ENCODE results near the gene SPI1.
A peak's percentile ranks its signal among the peaks of the same experiment; 100 is the strongest.

The SPI1 gene

DNA sequence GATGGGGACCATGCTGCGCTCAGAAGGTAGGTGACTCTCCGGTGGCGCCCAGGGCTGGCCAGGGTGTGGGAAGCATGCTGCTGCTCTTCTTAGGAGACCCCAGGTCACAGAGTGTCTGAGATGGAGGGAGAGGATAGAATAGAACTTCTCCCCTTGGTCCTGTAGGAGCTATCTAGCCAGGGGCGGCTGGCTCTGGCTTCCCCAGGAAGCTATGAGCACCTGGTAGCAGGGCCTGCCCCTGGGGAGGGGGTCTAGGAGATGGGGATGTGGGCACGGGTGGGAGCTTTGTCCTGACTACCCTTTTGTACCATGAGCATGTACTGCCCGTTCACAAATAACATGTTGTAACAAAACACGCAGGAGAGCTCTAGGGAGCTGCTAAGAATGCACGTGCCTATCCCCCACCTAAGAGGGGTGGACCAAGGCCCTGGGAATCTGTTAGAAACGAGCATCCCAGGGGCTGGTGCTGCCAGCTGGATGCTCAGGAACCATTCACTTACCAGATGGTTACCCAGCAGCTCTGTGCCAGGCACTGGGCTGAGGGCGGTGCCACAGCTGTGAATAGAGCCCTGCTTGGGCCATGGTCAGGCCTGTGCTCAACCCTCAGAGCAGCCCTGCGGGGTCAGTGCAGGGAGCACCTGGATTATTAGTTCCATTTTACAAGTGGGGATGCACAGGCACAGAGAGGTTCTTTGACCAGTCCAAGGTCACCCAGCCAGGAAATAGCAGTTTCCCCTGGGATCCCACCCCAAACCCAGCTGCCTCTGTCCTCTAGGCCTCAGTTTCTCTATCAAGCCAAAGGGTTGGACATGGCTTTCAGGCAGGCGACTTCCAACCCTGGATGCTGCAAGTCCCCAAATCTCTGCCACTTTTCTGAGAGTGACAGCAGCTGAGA, 32.3 kb upstream of the SPI1 start:
- Mint-ChIP-seq H3K4me1 (ENCODE audit: low read depth) (peaks cover 22% of the 10 kb centered on the region), H3K27ac (peak overlapping the region; percentile 45), H3K9me3 (no peaks in the 10 kb centered on the region)

DNA sequence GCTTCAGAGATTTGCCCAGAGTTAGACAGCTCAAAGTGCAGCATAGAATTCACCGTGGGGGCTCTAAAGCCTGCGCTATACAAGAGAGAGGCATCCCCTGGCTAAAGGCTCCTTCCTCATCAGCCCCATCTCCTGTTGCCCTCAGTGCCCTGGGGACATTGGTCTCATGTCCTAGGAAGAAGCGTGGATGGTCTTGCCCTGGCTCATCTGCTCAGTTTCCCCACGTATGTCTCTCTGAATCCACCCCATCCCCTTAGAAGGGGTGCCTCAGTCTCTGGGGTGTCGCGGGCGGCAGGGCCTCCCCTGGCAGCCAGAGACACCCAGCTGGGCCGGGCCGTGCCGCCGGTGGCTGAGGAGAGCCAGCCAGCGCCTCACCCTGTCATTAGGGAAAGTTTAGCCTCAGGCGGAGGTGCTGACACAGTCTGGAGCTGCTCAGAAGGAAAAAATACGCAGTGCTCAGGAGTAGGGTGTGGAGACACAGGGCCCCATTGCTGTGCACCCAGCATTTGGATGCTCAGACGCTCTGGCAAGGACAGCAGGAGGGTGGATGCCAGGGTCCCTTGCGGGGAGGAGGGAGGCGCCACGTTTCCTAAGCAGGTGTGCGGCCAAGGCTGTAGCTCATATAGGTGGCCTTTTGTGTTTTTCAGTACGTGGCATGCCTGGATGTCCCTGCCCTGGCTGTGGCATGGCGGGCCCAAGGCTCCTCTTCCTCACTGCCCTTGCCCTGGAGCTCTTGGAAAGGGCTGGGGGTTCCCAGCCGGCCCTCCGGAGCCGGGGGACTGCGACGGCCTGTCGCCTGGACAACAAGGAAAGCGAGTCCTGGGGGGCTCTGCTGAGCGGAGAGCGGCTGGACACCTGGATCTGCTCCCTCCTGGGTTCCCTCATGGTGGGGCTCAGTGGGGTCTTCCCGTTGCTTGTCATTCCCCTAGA, 31.4 kb upstream of the SPI1 start:
- Mint-ChIP-seq H3K9me3 (no peaks in the 10 kb centered on the region), H3K4me3 (peak overlapping the region; percentile 98), H3K36me3 (ENCODE audit: low read depth) (peaks cover 7% of the 10 kb centered on the region), H3K4me1 (ENCODE audit: low read depth) (peaks cover 22% of the 10 kb centered on the region), H3K27ac (peak overlapping the region; percentile 96), H3K27me3 (ENCODE audit: low read depth) (no peaks in the 10 kb centered on the region)

More for the DNA sequence above, 32.3 kb upstream of the SPI1 start:
- H3K4me3 Mint-ChIP-seq, result no peak overlapping the region
- no peaks in the 10 kb centered on the region for H3K27me3 Mint-ChIP-seq (ENCODE audit: low read depth)
- H3K36me3 Mint-ChIP-seq (ENCODE audit: low read depth), result peaks cover 12% of the 10 kb centered on the region

DNA sequence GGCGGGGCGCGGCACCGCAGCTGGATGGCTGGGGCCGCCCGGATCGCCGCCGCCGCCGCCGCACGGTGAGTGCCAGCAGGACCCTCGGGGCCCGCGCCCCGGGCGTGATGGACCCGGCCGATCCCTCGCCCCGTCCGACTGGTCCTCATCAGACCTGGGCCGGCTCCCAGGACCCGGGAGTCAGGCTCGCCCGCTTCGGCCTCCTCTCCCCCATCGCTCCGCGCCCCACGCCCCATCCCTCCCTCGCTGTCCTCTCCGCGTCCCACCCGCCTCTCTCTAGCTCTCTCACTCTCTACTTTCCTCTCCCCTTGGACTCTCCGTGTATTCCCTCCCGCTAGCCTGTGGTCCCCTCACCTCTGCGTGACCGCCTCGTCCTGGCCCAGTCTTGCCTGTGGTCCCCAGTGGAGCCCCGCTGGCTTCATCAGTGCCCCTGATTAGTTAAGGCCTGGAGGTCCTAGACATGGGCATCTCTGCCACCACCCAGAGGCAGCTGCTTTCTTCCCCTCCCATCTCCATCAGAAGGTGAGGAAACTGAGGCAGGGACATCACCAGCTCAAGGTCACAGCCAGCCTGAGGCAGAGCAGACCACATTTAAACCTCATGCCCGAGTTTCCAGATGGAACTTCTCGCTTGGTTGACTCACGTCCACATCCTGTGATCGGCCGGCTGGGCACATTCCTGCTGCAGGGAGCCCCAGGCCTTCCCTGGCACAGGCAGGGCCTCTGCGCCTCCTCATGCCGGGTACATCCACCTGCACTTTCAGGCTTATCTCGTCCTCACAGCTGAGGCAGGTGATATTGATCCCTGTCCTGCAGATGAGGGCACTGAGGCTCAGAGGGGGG, 30.5 kb upstream of the SPI1 start:
- Mint-ChIP-seq H3K36me3 (ENCODE audit: low read depth) (peaks cover 2% of the 10 kb centered on the region), H3K4me1 (ENCODE audit: low read depth) (peaks cover 20% of the 10 kb centered on the region), H3K27ac (peak overlapping the region; percentile 96), H3K27me3 (ENCODE audit: low read depth) (no peaks in the 10 kb centered on the region), H3K9me3 (no peaks in the 10 kb centered on the region), H3K4me3 (peak overlapping the region; percentile 98)

DNA sequence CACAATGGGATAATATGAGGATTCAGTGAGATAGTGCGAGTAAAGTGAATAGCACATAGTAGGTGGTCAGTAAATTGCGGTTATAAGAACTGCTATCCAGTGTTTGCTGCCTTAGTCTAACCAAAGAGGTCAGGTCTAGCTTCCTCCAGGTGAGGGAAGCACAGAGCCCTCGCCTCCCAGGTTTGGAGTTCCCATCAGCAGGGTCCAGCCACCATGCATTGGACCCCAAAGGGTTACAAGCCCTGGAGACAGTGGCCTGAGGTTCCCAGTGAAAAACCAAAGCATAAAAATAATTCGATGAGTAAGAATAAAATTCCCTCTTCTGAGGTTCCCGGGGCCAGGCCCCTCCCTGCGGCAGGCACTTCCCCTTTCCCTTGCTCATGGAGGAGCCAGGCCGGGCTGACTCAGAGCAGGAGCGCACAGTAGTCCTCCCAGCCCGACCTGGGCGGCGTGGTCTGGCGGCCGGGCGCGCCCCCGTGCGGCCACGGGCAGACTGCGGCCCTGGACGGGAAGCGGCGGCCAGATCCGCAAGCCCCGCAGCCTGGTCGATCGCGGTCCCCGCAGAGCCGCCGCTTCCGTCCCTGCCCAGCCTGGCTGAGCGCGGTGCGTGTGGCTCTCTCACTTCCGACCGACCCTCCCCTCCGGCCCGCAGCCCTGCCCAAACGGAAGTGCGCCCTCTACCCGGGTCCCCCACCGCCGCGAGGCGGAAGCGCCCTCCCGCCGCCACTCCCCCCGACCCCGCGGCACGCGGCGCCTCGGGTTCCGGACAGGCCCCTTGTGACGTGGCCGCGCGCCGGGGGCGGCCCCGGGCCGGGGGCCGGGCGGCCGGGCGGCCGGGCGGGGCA, 29.6 kb upstream of the SPI1 start, which contains the start of gene SLC39A13:
Gene SLC39A13, plus strand, starts transcription at position 845 of the 845 bp plus-strand sequence. CDS start 1,505 bp downstream, outside the sequence.
- Mint-ChIP-seq H3K36me3 (ENCODE audit: low read depth) (no peaks in the 10 kb centered on the region), H3K9me3 (no peaks in the 10 kb centered on the region), H3K27me3 (ENCODE audit: low read depth) (no peaks in the 10 kb centered on the region), H3K4me1 (ENCODE audit: low read depth) (peaks cover 19% of the 10 kb centered on the region), H3K4me3 (peak within 1 kb of the TSS; percentile 98), H3K27ac (peak within 1 kb of the TSS; percentile 96)

DNA sequence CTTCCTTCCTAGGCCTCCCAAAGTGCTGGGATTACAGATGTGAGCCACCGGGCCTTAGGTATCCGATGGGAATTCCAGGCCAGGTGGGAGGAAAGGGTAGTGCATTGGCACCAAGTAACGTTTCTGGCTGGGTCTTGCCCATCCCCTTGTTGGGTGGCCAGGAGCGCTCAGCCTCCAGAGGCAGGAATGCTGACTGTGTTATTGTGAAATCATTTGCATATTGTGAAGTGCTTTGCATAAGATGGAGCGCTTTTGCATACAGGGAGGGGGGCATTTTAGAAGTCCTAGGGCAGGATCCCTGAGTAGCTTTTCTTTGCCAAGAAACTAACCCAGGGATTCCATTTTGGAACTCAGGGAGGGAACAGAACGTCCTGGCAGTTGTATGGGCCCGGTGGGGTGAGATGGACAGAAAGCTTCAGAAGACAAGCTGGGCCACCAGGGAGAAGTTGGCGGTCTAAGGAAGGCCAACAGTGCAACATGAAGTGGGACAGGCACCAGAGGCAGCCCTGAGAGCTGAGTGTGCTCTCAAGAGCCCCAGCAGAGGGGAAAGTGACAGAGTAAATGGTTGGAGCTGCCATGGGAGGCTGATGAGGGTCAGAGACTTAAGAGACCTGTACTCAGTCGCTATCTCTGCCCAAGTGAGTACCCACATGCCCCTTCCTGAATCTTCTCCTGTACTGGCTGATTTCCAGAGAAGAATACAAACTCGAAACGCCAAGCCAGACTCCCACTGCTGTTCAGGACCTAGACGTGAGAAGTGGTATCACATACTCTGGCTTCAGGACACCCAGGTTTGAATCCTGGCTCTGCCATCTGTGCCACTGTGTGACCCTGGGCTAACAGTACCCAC, 28.8 kb upstream of the SPI1 start:
- H3K9me3 Mint-ChIP-seq, result no peaks in the 10 kb centered on the region
- no peaks in the 10 kb centered on the region for H3K27me3 Mint-ChIP-seq (ENCODE audit: low read depth)
- H3K36me3 Mint-ChIP-seq (ENCODE audit: low read depth), result no peaks in the 10 kb centered on the region
- peak overlapping the region; percentile 92 for H3K27ac Mint-ChIP-seq
- peaks cover 19% of the 10 kb centered on the region for H3K4me1 Mint-ChIP-seq (ENCODE audit: low read depth)
- peak overlapping the region; percentile 89 for H3K4me3 Mint-ChIP-seq

DNA sequence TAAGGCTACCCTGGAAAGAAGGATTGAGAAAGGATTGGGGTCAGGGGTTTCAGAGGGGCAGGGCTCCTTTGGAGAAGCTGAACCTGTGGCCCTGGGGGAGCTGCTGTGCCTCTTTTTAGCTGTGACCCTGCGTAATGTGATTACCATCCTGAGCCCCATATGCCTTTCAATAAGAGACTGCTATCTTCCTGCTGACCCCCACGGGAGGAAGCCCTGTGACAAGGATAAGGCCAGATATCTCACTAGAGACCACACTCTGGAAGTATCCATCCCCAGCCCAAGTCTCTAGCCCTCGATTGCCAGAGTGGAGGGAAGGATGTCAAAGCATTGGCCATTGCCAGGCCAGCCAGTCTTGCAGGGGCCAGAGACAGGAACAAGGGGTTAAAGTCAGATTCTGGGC, 25.2 kb upstream of the SPI1 start:
- no peaks in the 10 kb centered on the region for H3K9me3 Mint-ChIP-seq
- H3K27ac Mint-ChIP-seq, result no peak overlapping the region
- no peak overlapping the region for H3K4me3 Mint-ChIP-seq
- no peaks in the 10 kb centered on the region for H3K36me3 Mint-ChIP-seq (ENCODE audit: low read depth)
- no peaks in the 10 kb centered on the region for H3K27me3 Mint-ChIP-seq (ENCODE audit: low read depth)
- peaks cover 22% of the 10 kb centered on the region for H3K4me1 Mint-ChIP-seq (ENCODE audit: low read depth)

DNA sequence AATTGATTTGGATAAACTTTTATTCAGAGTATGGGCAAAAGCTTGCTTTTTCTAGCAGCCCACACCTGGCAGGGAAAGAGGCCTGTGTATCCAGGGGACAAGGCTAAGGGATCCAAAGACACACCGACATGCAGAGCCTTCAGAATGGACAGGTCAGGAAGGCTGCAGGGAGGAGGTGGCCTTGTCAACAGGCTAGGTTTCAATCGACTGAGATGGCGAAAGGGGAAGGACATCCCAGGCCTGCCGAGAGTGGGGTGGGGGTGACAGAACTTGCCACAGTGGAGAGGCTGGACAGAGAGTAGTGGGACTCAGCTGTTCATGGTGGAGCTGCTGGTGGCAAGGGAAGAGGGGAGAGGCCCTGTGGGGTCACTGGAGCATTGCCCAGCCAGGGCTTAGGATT, 24.8 kb upstream of the SPI1 start:
- no peak overlapping the region for H3K4me3 Mint-ChIP-seq
- no peak overlapping the region for H3K27ac Mint-ChIP-seq
- H3K36me3 Mint-ChIP-seq (ENCODE audit: low read depth), result no peaks in the 10 kb centered on the region

DNA sequence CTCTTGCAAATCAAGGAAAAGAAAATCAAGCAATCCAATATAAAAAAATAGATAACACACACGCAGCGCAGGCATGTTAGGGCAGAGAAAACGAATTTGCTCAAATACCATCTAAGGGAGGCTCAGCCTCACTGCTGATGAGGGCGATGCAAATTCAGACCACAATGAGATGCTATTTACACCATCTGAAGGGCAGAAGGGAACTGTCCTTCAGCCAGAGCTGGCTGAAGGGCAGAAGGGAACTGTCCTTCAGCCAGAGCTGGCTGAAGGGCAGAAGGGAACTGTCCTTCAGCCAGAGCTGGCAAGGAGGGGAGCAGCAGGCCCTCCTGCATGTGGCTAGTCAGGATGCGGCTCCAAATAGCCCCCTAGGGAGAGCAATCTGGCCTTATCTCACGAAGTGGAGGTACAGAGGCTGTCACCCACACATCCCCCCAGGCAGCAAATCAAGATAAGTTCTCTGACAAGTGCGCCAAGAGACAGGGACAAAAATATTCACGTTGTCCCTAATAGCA, 22.5 kb upstream of the SPI1 start:
- peak overlapping the region; percentile 75 for H3K4me3 Mint-ChIP-seq
- no peaks in the 10 kb centered on the region for H3K9me3 Mint-ChIP-seq
- no peaks in the 10 kb centered on the region for H3K36me3 Mint-ChIP-seq (ENCODE audit: low read depth)
- H3K27me3 Mint-ChIP-seq (ENCODE audit: low read depth), result no peaks in the 10 kb centered on the region
- peak overlapping the region; percentile 64 for H3K27ac Mint-ChIP-seq
- peaks cover 11% of the 10 kb centered on the region for H3K4me1 Mint-ChIP-seq (ENCODE audit: low read depth)

More for the DNA sequence above, 24.8 kb upstream of the SPI1 start:
- no peaks in the 10 kb centered on the region for H3K9me3 Mint-ChIP-seq
- H3K4me1 Mint-ChIP-seq (ENCODE audit: low read depth), result peaks cover 22% of the 10 kb centered on the region
- no peaks in the 10 kb centered on the region for H3K27me3 Mint-ChIP-seq (ENCODE audit: low read depth)

DNA sequence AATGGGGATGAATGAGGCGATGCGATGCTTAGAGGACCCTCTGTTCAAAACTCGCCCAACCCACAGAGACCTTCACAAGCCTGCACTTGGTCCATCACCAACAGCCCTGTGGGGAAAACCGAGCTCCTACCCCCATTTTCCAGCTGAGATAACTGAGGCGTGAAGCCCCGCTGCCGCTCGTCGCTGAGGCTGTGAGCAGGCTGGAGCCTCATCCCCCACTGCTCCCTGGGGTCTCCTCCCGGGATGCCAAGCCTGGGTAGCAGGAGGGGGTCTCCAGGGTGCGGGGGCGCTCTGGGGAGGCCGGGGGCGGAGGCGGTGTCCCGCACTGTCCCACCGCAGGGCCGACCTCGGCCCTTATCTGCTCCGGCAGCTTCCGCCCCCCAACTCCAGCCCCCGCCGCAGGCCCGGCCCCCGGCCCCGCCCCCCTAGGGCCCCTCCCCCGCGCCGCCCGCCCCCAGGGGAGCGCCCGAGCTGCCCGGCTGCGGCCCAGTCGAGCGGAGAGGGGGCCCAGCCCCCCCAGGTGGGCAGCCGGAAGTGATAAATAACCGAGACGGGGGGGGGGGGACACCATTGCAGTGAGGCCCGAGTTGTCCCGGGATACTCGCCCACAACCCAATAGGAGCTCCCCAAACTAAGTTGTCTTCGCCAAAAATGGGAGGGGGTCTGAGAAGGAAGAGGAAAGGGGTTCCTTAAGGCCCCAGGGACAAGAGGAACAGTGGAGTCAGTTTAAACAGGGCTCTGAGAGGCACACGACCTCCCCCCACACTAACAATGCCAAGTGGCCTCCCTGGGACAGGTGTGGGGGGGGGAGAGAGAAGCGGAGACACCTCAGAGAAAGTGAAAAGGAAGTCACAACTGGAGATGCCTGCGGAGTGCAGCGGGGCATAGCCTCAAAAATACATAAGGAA, 21.8 kb upstream of the SPI1 start:
- H3K27me3 Mint-ChIP-seq (ENCODE audit: low read depth), result no peaks in the 10 kb centered on the region
- H3K27ac Mint-ChIP-seq, result peak overlapping the region; percentile 64
- H3K36me3 Mint-ChIP-seq (ENCODE audit: low read depth), result no peaks in the 10 kb centered on the region
- no peaks in the 10 kb centered on the region for H3K9me3 Mint-ChIP-seq
- H3K4me3 Mint-ChIP-seq, result peak overlapping the region; percentile 76
- H3K4me1 Mint-ChIP-seq (ENCODE audit: low read depth), result peaks cover 13% of the 10 kb centered on the region

DNA sequence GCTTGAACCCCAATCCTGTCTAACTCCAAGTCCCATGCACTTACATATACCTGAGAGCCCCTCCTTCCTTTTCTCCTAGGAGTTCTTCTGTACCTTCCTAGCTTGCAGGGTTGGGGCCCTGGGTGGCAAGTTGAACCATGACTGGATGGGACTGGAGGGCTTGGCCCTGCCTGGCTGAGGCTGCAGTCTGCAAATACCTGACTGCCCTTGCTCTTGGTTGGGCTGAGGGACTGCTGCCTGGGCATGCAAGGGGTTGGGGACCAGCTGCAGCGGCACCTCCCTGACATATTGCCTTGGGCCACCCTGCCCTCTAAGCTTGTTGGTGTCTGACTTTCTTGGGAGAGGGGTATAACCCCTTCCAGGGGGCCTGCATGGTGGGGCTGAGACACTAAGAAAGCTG, 20.2 kb upstream of the SPI1 start:
- no peaks in the 10 kb centered on the region for H3K9me3 Mint-ChIP-seq
- no peaks in the 10 kb centered on the region for H3K36me3 Mint-ChIP-seq (ENCODE audit: low read depth)
- peaks cover 17% of the 10 kb centered on the region for H3K4me1 Mint-ChIP-seq (ENCODE audit: low read depth)
- no peak overlapping the region for H3K4me3 Mint-ChIP-seq
- H3K27me3 Mint-ChIP-seq (ENCODE audit: low read depth), result no peaks in the 10 kb centered on the region
- peak overlapping the region; percentile 15 for H3K27ac Mint-ChIP-seq

DNA sequence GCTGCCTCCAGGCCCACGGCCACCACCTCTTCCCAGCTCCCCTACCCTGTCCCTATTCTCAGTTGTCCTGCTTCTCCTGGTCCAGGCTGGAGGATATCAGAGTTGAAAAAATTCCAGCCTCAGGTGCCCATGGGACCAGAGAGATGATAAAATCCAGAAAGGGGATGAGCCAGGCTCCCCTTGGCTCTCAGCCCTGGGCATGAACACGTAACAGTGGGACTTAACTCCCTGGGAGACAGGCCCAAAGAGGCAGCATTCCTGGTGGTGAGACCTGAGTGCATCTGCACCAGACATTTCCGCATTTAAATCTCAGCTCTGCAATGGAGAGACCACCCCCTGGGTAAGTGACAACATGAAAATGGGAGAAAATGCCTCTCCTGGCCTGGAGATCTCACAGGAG, 19.7 kb upstream of the SPI1 start:
- H3K4me3 Mint-ChIP-seq, result no peak overlapping the region
- H3K27ac Mint-ChIP-seq, result peak overlapping the region; percentile 15
- peaks cover 17% of the 10 kb centered on the region for H3K4me1 Mint-ChIP-seq (ENCODE audit: low read depth)

DNA sequence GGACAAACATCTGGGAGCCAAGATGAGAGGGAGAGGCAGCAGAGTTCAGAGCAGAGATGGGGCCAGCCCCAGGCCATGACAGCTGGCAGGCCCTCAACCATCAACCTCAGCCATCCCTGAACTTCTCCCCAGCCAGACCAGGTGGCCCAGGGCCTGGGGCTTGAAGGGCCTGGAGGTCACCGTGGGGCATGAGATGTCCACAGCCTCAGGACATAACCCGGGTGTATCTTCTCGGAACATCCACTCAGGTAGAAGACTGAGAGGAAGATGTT, 17.6 kb upstream of the SPI1 start:
- no peaks in the 10 kb centered on the region for H3K36me3 Mint-ChIP-seq (ENCODE audit: low read depth)
- peaks cover 16% of the 10 kb centered on the region for H3K4me1 Mint-ChIP-seq (ENCODE audit: low read depth)
- H3K27ac Mint-ChIP-seq, result no peak overlapping the region
- no peak overlapping the region for H3K4me3 Mint-ChIP-seq
- H3K9me3 Mint-ChIP-seq, result no peaks in the 10 kb centered on the region
- H3K27me3 Mint-ChIP-seq (ENCODE audit: low read depth), result no peaks in the 10 kb centered on the region

More for the DNA sequence above, 19.7 kb upstream of the SPI1 start:
- H3K27me3 Mint-ChIP-seq (ENCODE audit: low read depth), result no peaks in the 10 kb centered on the region
- H3K9me3 Mint-ChIP-seq, result no peaks in the 10 kb centered on the region
- no peaks in the 10 kb centered on the region for H3K36me3 Mint-ChIP-seq (ENCODE audit: low read depth)
